Measurements from ENCODE around the gene NUB1. TPM values are rescaled to one million over a fixed set of nuclear protein-coding genes. Genes with fewer than 3 reads are reported as not detected.
A peak's percentile ranks its signal among the peaks of the same experiment; 100 is the strongest.

The NUB1 gene
- total RNA-seq, 4 donors from 2014 or later, result 40.1 to 48.3 (median 47.5) TPM

GRCh38 chr7:151311294-151311864, 30.2 kb upstream of the NUB1 start:
- 61 to 66% methylated on average over 6 of the region's 6 CpGs for WGBS, 2 donors
- intact Hi-C loops (cut with DNase I; ENCODE audit: low total_unique reads), result loop anchor here (5.0 to 10.0 kb wide), 2 partner anchors 443 to 1589 kb away; no protein-coding TSS in a partner anchor
- H3K4me3 ChIP-seq (ENCODE audit: low read depth, poor library complexity, severe bottlenecking), result no peak overlapping the region
- TF ChIP-seq POLR2A (IDR thresholded peaks at IDR 0.05), result no peak
- no peak for TF ChIP-seq CTCF (IDR thresholded peaks at IDR 0.05)
- DNase-seq (ENCODE audit: low spot score in 2 of 2), result peak in 1 of 2 donors; percentile 53

GRCh38 chr7:151312356-151312755, 29.3 kb upstream of the NUB1 start:
- peak in 1 of 2 donors; percentile 80 for DNase-seq (ENCODE audit: low spot score in 2 of 2)
- 90 to 96% methylated on average over 6 of the region's 6 CpGs for WGBS, 2 donors
- H3K4me3 ChIP-seq (ENCODE audit: low read depth, poor library complexity, severe bottlenecking), result no peak overlapping the region
- TF ChIP-seq POLR2A (IDR thresholded peaks at IDR 0.05) (no peak), CTCF (IDR thresholded peaks at IDR 0.05) (no peak)
- intact Hi-C loops (cut with DNase I; ENCODE audit: low total_unique reads), result loop anchor here (5.0 to 10.0 kb wide), 2 partner anchors 442 to 1590 kb away; no protein-coding TSS in a partner anchor

GRCh38 chr7:151312831-151313809, 28.5 kb upstream of the NUB1 start:
- DNase-seq (ENCODE audit: low spot score in 2 of 2), result peak in 1 of 2 donors; percentile 78
- H3K4me3 ChIP-seq (ENCODE audit: low read depth, poor library complexity, severe bottlenecking), result no peak overlapping the region
- no peak for TF ChIP-seq POLR2A (IDR thresholded peaks at IDR 0.05)
- TF ChIP-seq CTCF (IDR thresholded peaks at IDR 0.05), result peak in 1 of 3 donors; percentile 35
- WGBS, 2 donors, result 72% methylated on average over 8 of the region's 8 CpGs
- intact Hi-C loops (cut with DNase I; ENCODE audit: low total_unique reads), result loop anchor here (5.0 to 10.0 kb wide), 2 partner anchors 442 to 1591 kb away; no protein-coding TSS in a partner anchor

GRCh38 chr7:151313857-151314256, 27.8 kb upstream of the NUB1 start:
- WGBS, 2 donors, result 20 to 22% methylated on average over 10 of the region's 10 CpGs

GRCh38 chr7:151314401-151314800, 27.2 kb upstream of the NUB1 start:
- TF ChIP-seq POLR2A (IDR thresholded peaks at IDR 0.05) (no peak), CTCF (IDR thresholded peaks at IDR 0.05) (no peak)
- WGBS, 2 donors, result 44 to 50% methylated on average over 6 of the region's 6 CpGs
- DNase-seq (ENCODE audit: low spot score in 2 of 2), result no peak
- H3K4me3 ChIP-seq (ENCODE audit: low read depth, poor library complexity, severe bottlenecking), result no peak overlapping the region
- intact Hi-C loops (cut with DNase I; ENCODE audit: low total_unique reads), result loop anchor here (5.0 to 10.0 kb wide), 2 partner anchors 440 to 1592 kb away; no protein-coding TSS in a partner anchor

More at GRCh38 chr7:151313857-151314256, 27.8 kb upstream of the NUB1 start:
- intact Hi-C loops (cut with DNase I; ENCODE audit: low total_unique reads), result loop anchor here (5.0 to 10.0 kb wide), 2 partner anchors 441 to 1592 kb away; no protein-coding TSS in a partner anchor
- TF ChIP-seq POLR2A (IDR thresholded peaks at IDR 0.05) (no peak), CTCF (IDR thresholded peaks at IDR 0.05) (no peak)
- H3K4me3 ChIP-seq (ENCODE audit: low read depth, poor library complexity, severe bottlenecking), result no peak overlapping the region
- DNase-seq (ENCODE audit: low spot score in 2 of 2), result peak; percentile 26 to 92
